Hepatocyte (in vitro differentiated cells): ENCODE measurements around the gene FARP2. TPM values are rescaled to one million over a fixed set of nuclear protein-coding genes. Genes with fewer than 3 reads are reported as not detected.

ENCODE experiments used
- DNase-seq: peaks from one replicate; pipeline ENCODE4 v3.0.0-alpha.2; 2016; ENCODE audit warnings: low spot score
- H2AFZ ChIP-seq: fragments of 200-600 bp; sonication (generic); 2 replicates; pipeline ENCODE4 v1.6.0; 2016; ENCODE audit warnings: antibody characterized with exemption, mild to moderate bottlenecking
- H3K27ac ChIP-seq: fragments of 200-600 bp; sonication (generic); 2 replicates; pipeline ENCODE4 v1.5.1; 2016; ENCODE audit warnings: mild to moderate bottlenecking
- H3K27me3 ChIP-seq: fragments of 200-600 bp; sonication (generic); 2 replicates; pipeline ENCODE4 v1.6.1; 2016
- H3K36me3 ChIP-seq: fragments of 200-600 bp; sonication (generic); replicated peaks from 2 replicates; pipeline ENCODE4 v1.5.1; 2016; ENCODE audit warnings: low read depth; ENCODE audit not compliant: insufficient read depth
- H3K4me1 ChIP-seq: fragments of 200-600 bp; sonication (generic); 2 replicates; pipeline ENCODE4 v1.5.1; 2016; ENCODE audit warnings: mild to moderate bottlenecking, moderate library complexity; ENCODE audit not compliant: insufficient read depth
- H3K4me2 ChIP-seq: fragments of 200-600 bp; sonication (generic); 2 replicates; pipeline ENCODE4 v1.6.0; 2016
- H3K4me3 ChIP-seq: fragments of 200-600 bp; sonication (generic); 2 replicates; pipeline ENCODE4 v1.5.1; 2016; ENCODE audit warnings: mild to moderate bottlenecking
- H3K79me2 ChIP-seq: fragments of 200-600 bp; sonication (generic); 2 replicates; pipeline ENCODE4 v1.6.0; 2017; ENCODE audit warnings: mild to moderate bottlenecking
- H3K9me2 ChIP-seq: fragments of 200-600 bp; sonication (generic); replicated peaks from 2 replicates; pipeline ENCODE4 v1.6.0; 2017; ENCODE audit warnings: mild to moderate bottlenecking; ENCODE audit not compliant: insufficient read depth
- H3K9me3 ChIP-seq: fragments of 200-600 bp; sonication (generic); 2 replicates; pipeline ENCODE4 v1.5.1; 2016; ENCODE audit warnings: low read depth, mild to moderate bottlenecking
- H4K20me1 ChIP-seq: fragments of 200-600 bp; sonication (generic); 2 replicates; pipeline ENCODE4 v1.6.0; 2016; ENCODE audit warnings: mild to moderate bottlenecking; ENCODE audit not compliant: insufficient read depth, poor library complexity, severe bottlenecking
- EZH2 ChIP-seq: fragments of 200-600 bp; sonication (generic); IDR thresholded peaks from 2 replicates; pipeline ENCODE4 v1.6.1; 2016; ENCODE audit warnings: antibody characterized with exemption, mild to moderate bottlenecking, borderline replicate concordance
- EZH2phosphoT487 ChIP-seq: fragments of 200-600 bp; sonication (generic); IDR thresholded peaks from one replicate; pipeline ENCODE4 v1.6.1; 2018; ENCODE audit warnings: antibody characterized with exemption, mild to moderate bottlenecking, low read depth, moderate library complexity; ENCODE audit not compliant: unreplicated experiment, severe bottlenecking
- WGBS: methylation state at CpG from one replicate; pipeline ENCODE4 v1.1.6; 2016; ENCODE audit warnings: low lambda C conversion rate; ENCODE audit errors: missing lambda C conversion rate; 5-methylcytosine and 5-hydroxymethylcytosine counted together
- polyA plus RNA-seq: library from polyadenylated mRNA; unstranded; fragments of >200 nt; fragmentation: Nextera tagmentation; extraction: Ambion mirVana; gene quantifications from 2 replicates; pipeline ENCODE4 v1.2.1, GENCODE V29; 2016
- total RNA-seq: library from RNA; depleted of rRNA; stranded (reverse); fragments of >200 nt; gene quantifications from 2 replicates; pipeline ENCODE4 v1.2.3, GENCODE V29; 2014
- TF ChIP-seq, protein P1 (sequence below): fragments of 200-600 bp; sonication (generic); IDR thresholded peaks from 2 replicates; pipeline ENCODE4 v1.5.1; 2016; ENCODE audit warnings: antibody characterized with exemption, mild to moderate bottlenecking; ENCODE audit not compliant: poor library complexity

The FARP2 gene
- total and polyA plus RNA-seq, 2 experiments from 2014 or later: 29.1 to 29.6 TPM

DNA sequence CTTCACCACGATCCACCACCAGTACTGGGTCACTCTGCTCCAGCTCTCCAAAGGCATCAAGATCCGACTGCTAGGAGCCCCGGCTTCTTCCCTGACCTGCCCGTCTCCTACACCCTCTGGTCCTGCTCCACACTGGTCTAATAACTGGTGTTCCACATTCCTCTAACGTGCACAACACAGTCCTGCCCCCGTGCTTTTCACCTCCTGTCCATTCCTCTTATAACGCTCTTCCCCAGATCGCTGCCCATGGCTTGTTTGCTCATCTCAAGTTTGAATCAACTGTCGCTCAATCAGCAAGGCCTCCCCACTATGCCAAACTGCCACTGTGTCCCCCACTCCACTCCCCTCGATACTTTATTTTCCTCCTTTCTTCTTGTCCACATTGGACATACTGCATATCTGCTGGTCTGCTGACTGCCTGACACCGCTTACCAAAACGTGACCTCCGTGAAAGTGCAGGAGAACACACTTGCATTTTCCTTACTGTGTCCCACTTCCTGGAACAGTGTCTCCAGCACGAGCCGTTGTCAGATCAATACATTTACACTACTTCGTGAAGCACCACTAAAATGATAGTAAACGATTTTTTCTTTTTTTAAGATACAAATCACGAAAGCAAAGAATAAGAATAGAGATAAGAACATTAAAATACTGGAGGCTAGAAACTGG is 47.1 kb upstream of the FARP2 start:
- Histone ChIP-seq H3K9me2 (no peaks in the 10 kb centered on the region), H3K4me3 (no peak overlapping the region), H2AFZ (no peak overlapping the region), H3K4me1 (peaks cover 5% of the 10 kb centered on the region), H3K4me2 (no peak overlapping the region), H3K79me2 (peaks cover 100% of the 10 kb centered on the region), H3K27me3 (no peaks in the 10 kb centered on the region), H3K27ac (no peak overlapping the region), H3K9me3 (no peaks in the 10 kb centered on the region), H3K36me3 (no peaks in the 10 kb centered on the region), H4K20me1 (peaks cover 66% of the 10 kb centered on the region)
- TF ChIP-seq EZH2 (no peak), EZH2phosphoT487 (no peak)
- TF ChIP-seq, protein P1, sequence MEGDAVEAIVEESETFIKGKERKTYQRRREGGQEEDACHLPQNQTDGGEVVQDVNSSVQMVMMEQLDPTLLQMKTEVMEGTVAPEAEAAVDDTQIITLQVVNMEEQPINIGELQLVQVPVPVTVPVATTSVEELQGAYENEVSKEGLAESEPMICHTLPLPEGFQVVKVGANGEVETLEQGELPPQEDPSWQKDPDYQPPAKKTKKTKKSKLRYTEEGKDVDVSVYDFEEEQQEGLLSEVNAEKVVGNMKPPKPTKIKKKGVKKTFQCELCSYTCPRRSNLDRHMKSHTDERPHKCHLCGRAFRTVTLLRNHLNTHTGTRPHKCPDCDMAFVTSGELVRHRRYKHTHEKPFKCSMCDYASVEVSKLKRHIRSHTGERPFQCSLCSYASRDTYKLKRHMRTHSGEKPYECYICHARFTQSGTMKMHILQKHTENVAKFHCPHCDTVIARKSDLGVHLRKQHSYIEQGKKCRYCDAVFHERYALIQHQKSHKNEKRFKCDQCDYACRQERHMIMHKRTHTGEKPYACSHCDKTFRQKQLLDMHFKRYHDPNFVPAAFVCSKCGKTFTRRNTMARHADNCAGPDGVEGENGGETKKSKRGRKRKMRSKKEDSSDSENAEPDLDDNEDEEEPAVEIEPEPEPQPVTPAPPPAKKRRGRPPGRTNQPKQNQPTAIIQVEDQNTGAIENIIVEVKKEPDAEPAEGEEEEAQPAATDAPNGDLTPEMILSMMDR: no peak
- WGBS: 90% methylated on average over 18 of the region's 18 CpGs
- DNase-seq: no peak

DNA sequence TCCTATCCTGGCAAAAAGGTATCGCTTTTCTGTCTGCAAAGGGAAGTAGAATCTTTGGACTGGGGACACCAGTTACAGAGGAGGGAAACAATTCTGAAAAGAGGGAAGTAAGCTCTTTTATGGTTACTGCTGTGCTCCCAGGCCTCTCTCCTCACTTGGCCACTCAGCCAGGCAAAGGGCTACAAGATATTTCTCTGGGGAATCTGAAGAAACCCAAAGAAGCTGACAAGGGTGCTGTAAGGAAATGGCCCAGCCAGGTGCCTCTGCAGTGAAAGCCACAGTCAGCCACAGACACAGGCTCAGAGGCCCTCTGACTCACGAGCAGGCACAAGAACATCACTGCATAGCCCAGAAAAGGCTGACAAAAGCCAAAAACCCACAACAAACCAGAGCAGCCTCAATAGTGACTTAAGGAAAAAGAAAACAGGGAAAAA is 46.4 kb upstream of the FARP2 start:
- Histone ChIP-seq H3K27ac (no peak overlapping the region), H4K20me1 (peaks cover 59% of the 10 kb centered on the region), H3K4me1 (peaks cover 8% of the 10 kb centered on the region), H3K79me2 (peaks cover 100% of the 10 kb centered on the region), H3K4me3 (no peak overlapping the region), H3K27me3 (no peaks in the 10 kb centered on the region), H3K9me3 (no peaks in the 10 kb centered on the region), H3K36me3 (no peaks in the 10 kb centered on the region), H2AFZ (no peak overlapping the region), H3K9me2 (no peaks in the 10 kb centered on the region), H3K4me2 (no peak overlapping the region)
- WGBS: 88% methylated on average over 2 of the region's 2 CpGs
- no peak for TF ChIP-seq EZH2phosphoT487
- no peak for TF ChIP-seq EZH2
- TF ChIP-seq, protein P1: no peak
- no peak for DNase-seq

DNA sequence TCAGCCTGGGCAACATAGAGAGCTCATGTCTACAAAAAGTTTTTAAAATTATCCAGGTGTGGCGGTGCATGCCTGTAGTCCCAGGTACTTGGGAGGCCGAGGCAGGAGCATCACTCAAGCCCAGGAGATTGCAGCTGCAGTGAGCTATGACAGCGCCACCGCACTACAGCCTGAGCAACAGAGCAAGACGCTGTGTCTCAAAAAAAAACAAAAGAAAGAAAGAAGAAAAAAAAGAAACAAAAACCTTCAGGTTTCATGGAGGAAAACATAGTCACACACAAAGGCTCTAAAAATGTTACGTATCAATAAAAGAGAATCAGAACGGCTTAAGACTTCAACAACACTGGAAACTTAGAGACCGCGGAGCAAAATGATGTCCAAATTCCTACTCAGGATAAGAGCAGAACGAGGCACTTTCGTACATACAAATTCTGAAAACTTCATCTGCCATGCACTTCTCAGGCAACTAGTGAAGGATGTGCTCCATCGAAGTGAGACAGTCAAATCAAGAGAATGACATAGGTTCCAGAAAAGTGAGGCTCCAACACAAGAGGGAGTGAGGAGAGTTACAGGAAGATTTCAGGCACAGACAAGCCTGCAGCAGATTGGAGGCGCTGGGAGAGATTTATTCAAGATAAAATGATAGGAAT is 45.0 kb upstream of the FARP2 start:
- H3K4me2 ChIP-seq: no peak overlapping the region
- no peak for DNase-seq
- peaks cover 8% of the 10 kb centered on the region for H3K4me1 ChIP-seq
- no peak overlapping the region for H3K4me3 ChIP-seq
- no peaks in the 10 kb centered on the region for H3K9me3 ChIP-seq
- H4K20me1 ChIP-seq: peaks cover 48% of the 10 kb centered on the region
- 93% methylated on average over 13 of the region's 13 CpGs for WGBS
- H3K9me2 ChIP-seq: no peaks in the 10 kb centered on the region
- no peaks in the 10 kb centered on the region for H3K27me3 ChIP-seq
- no peak for TF ChIP-seq EZH2
- TF ChIP-seq, protein P1: no peak
- TF ChIP-seq EZH2phosphoT487: no peak
- H3K27ac ChIP-seq: no peak overlapping the region
- H3K36me3 ChIP-seq: no peaks in the 10 kb centered on the region
- H3K79me2 ChIP-seq: peaks cover 89% of the 10 kb centered on the region
- no peak overlapping the region for H2AFZ ChIP-seq
